Skeletal muscle satellite cell (primary cell): ENCODE measurements around the gene STEAP4.
"Not testable (repeated sequence)": the region's sequence is repeated elsewhere in the genome, so short reads cannot be mapped to it uniquely, and the experiment has no call there.

Experiments used
- H3K27me3 ChIP-seq: 2 replicates; pipeline ENCODE4 v1.7.0; 2013; ENCODE audit warnings: low read length; ENCODE audit not compliant: control insufficient read depth, insufficient read depth
- H3K36me3 ChIP-seq: 2 replicates; pipeline ENCODE4 v1.7.0; 2013; ENCODE audit warnings: mild to moderate bottlenecking, control low read depth, low read length; ENCODE audit not compliant: insufficient read depth
- H3K4me1 ChIP-seq: 2 replicates; pipeline ENCODE4 v1.7.0; 2013; ENCODE audit warnings: low read length; ENCODE audit not compliant: control insufficient read depth, insufficient read depth
- H3K4me2 ChIP-seq: 2 replicates; pipeline ENCODE4 v1.7.0; 2013; ENCODE audit warnings: mild to moderate bottlenecking, low read length
- H3K4me3 ChIP-seq: 2 replicates; pipeline ENCODE4 v1.7.0; 2013; ENCODE audit warnings: low read length
- H3K9ac ChIP-seq: 2 replicates; pipeline ENCODE4 v1.7.0; 2013; ENCODE audit warnings: mild to moderate bottlenecking, low read depth, low read length, moderate library complexity
- H3K9me3 ChIP-seq: replicated peaks from 2 replicates; pipeline ENCODE4 v1.7.0; 2013; ENCODE audit warnings: mild to moderate bottlenecking, control low read depth, low read length

Gene STEAP4

GRCh38 chr7:88267421-88267820 lies 39.3 kb downstream of the STEAP4 start:
- no peak overlapping the region for H3K9ac ChIP-seq
- no peaks in the 10 kb centered on the region for H3K4me1 ChIP-seq
- no peak overlapping the region for H3K4me3 ChIP-seq
- H3K27me3 ChIP-seq: no peaks in the 10 kb centered on the region
- no peaks in the 10 kb centered on the region for H3K9me3 ChIP-seq
- no peak overlapping the region for H3K4me2 ChIP-seq
- H3K36me3 ChIP-seq: no peaks in the 10 kb centered on the region

DNA sequence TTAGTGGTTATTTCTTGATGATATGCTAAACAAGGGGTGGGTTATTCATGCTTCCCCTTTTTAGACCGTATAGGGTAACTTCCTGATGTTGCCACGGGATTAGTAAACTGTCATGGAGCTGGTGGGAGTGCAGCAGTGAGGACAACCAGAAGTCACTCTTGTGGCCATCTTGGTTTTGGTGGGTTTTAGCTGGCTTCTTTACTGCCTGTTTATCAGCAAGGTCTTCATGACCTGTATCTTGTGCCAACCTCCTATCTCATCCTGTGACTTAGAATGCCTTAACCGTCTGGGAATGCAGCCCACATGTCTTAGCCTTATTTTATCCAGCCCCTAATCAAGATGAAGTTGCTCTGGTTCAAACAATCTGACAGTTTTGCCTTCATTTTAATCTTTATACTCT lies 41.7 kb downstream of the STEAP4 start:
- not testable (repeated sequence) for H3K9me3 ChIP-seq, H3K27me3 ChIP-seq, H3K9ac ChIP-seq, H3K36me3 ChIP-seq, H3K4me3 ChIP-seq, H3K4me2 ChIP-seq, H3K4me1 ChIP-seq

DNA sequence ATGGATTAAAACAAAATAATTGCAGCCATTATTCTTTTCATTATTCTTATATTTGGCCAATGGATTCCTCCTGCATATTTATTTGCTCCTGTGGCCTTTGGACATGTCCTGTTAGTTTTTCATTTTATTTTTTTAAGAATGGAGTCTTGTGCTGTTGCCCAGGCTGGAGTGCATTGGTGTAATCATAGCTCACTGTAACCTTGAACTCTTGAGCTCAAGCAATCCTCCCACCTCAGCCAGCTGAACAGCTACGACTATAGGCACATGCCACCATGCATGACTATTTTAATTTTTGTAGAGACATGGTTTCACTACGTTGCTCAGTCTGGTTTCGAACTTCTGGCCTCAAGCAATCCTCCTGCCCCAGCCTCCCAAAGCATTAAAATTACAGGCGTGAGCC lies 44.1 kb downstream of the STEAP4 start:
- Histone ChIP-seq H3K27me3 (no peaks in the 10 kb centered on the region), H3K4me2 (no peak overlapping the region), H3K9me3 (no peaks in the 10 kb centered on the region), H3K4me1 (no peaks in the 10 kb centered on the region), H3K9ac (no peak overlapping the region), H3K36me3 (no peaks in the 10 kb centered on the region), H3K4me3 (no peak overlapping the region)

DNA sequence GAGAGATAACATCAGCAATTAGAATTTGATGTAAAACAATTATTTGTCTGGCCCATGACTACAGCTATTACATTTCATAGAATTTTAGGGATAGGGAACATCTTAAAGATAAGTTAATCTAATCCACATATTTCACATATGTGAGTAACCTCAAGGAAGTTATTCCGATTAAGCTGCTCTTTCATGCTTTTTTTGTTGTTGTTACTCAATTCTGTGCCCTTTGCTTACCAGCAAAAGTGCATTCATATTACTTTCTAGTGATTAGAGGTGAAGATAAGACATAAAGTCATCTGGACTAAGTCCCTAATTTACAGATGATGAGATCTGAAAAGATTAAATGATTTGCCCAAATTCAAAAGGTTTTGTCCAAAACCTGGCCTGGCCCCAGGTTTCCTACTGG lies 46.0 kb downstream of the STEAP4 start:
- Histone ChIP-seq H3K36me3 (no peaks in the 10 kb centered on the region), H3K4me3 (no peak overlapping the region), H3K9me3 (no peaks in the 10 kb centered on the region), H3K4me2 (no peak overlapping the region), H3K9ac (no peak overlapping the region), H3K4me1 (no peaks in the 10 kb centered on the region), H3K27me3 (no peaks in the 10 kb centered on the region)

DNA sequence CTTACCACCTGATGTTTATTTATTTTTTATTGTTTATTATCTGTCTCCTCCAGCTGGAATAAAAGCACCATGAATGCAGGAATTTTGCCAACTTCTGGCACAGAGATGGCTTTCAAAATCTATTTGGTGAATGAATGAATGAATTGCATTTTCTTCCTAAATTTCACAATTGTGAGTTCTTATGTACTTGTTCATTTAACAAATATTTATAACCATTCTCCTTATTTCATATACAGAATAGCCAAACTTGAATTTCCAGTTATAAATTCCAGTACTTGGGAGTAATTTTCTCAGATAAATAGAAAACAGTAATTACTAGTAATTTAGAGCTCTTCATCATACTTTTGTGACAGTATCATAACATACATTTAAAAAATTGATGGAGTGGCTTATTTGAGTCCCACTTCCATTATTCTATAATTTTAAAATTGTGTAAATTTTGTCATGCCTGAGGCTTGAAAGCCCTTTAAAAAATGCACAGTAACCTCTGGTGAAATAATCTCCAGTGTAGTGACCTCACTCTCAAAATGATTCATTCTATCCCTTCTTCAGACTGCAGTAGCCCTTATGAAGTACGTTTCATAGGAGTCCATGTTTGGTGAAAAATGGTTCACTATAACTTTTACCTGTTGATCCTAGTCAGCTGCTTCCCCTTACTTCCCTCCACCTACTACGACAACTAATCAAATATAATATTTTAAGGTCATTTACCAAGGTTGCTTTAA lies 46.9 kb downstream of the STEAP4 start:
- H3K9me3 ChIP-seq: no peaks in the 10 kb centered on the region
- no peaks in the 10 kb centered on the region for H3K36me3 ChIP-seq
- no peaks in the 10 kb centered on the region for H3K27me3 ChIP-seq
- H3K4me2 ChIP-seq: no peak overlapping the region
- H3K4me1 ChIP-seq: peaks cover 4% of the 10 kb centered on the region
- no peak overlapping the region for H3K4me3 ChIP-seq
- H3K9ac ChIP-seq: no peak overlapping the region

GRCh38 chr7:88258296-88258695 lies 48.4 kb downstream of the STEAP4 start:
- not testable (repeated sequence) for H3K4me3 ChIP-seq, H3K4me1 ChIP-seq, H3K27me3 ChIP-seq, H3K36me3 ChIP-seq, H3K9me3 ChIP-seq, H3K9ac ChIP-seq, H3K4me2 ChIP-seq

DNA sequence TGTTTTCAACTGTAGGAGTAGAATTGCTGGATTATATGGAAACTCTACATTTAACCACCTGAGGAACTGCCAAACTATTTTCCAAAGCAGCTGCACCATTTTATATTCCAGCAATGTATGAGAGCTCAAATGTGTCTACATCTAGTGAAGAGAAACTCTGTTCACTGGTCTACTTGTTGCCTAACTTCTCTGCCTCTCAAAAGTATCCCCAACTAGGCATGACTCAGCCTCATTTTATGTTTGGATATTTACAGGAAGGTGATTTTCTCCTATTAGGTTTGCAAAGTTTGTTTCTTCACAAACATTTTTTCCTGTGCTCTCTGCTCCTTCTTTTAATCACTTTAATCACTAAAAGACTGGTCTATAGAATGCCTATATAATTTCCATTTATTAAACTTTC lies 49.8 kb downstream of the STEAP4 start:
- Histone ChIP-seq H3K9ac (no peak overlapping the region), H3K4me2 (no peak overlapping the region)

DNA sequence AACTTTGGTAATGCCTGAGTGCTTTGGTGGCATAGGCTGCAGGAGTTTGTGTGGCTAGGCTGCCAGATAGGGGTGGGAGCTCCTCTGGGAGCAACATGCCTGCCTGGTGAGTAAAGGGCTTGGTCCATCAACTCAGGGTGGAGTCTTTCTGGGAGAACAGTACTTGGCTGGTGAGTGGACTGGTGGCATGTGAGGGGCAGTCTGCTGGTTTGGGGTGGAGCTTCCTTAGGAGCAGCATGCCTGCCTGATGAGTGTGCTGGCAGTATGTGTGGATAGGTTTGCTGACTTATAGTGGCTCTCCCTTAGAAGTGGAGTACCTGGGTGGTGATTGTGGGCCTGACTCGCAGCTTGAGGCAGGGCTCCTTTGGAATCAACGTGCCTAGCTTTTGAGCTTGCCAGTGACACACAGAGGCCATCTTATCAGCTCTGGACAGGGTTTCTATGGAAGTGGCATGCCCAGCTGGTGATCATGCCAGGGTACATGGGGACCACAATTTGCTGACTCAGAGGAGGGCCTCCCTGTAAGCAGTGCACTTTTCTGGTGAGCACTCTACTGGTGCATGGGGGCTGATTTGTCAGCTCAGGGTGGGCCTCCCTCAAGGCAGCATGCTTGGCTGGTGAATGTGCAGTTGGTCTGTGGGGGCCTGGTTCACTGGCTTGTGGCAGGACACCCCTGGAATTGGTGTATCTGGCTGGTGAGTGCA lies 51.8 kb downstream of the STEAP4 start:
- Histone ChIP-seq H3K4me3 (no peak overlapping the region), H3K4me2 (no peak overlapping the region), H3K9me3 (peaks cover 5% of the 10 kb centered on the region), H3K4me1 (peaks cover 9% of the 10 kb centered on the region), H3K36me3 (no peaks in the 10 kb centered on the region), H3K27me3 (no peaks in the 10 kb centered on the region), H3K9ac (no peak overlapping the region)

More for the DNA sequence above, 49.8 kb downstream of the STEAP4 start:
- no peaks in the 10 kb centered on the region for H3K36me3 ChIP-seq
- H3K9me3 ChIP-seq: peaks cover 5% of the 10 kb centered on the region
- no peaks in the 10 kb centered on the region for H3K27me3 ChIP-seq
- H3K4me1 ChIP-seq: peaks cover 9% of the 10 kb centered on the region
- no peak overlapping the region for H3K4me3 ChIP-seq

DNA sequence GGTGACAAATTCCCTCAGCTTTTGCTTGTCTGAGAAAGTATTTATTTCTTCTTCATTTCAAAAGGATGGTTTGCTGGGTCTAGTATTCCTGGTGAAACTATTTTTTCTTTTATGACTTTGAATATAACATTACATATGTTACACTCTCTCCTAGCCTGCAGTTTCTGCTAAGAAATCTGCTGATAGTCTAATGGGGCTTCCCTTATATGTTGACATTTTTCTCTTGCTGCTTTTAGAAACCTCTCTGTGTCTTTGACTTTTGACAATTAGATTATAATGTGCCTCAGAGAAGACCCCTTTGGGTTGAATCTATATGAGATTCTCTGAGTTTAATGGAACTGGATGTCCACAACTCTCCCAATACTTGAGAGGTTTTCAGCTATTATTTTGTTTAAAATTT lies 53.1 kb downstream of the STEAP4 start:
- Histone ChIP-seq H3K4me2 (no peak overlapping the region), H3K27me3 (no peaks in the 10 kb centered on the region), H3K4me1 (peaks cover 9% of the 10 kb centered on the region), H3K4me3 (no peak overlapping the region), H3K9me3 (peaks cover 5% of the 10 kb centered on the region), H3K36me3 (no peaks in the 10 kb centered on the region), H3K9ac (no peak overlapping the region)

DNA sequence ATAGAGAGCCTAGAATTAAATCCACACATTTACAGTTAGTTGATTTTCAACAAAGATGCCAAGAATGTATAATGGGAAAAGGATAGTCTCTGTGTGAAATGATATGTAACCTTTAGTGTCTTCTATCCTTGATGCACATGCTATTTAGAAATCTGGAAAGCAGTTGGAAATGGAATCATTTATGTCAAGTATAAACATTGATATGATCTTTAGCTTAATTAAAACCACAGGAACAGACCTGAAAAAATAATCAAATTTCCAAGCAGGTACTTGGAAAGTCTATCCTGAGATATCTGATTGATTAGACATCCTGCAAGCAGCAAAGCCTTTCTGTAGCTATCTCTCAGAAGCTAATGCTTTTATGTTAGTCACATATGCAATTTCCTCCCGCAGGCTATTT lies 62.4 kb downstream of the STEAP4 start:
- no peaks in the 10 kb centered on the region for H3K4me1 ChIP-seq
- H3K4me3 ChIP-seq: no peak overlapping the region
- no peak overlapping the region for H3K9ac ChIP-seq
- no peaks in the 10 kb centered on the region for H3K9me3 ChIP-seq
- H3K4me2 ChIP-seq: no peak overlapping the region
- no peaks in the 10 kb centered on the region for H3K27me3 ChIP-seq
- H3K36me3 ChIP-seq: no peaks in the 10 kb centered on the region

GRCh38 chr7:88243345-88243909 lies 63.3 kb downstream of the STEAP4 start:
- no peaks in the 10 kb centered on the region for H3K27me3 ChIP-seq
- H3K4me1 ChIP-seq: no peaks in the 10 kb centered on the region
- no peak overlapping the region for H3K4me2 ChIP-seq
- H3K4me3 ChIP-seq: no peak overlapping the region
- no peaks in the 10 kb centered on the region for H3K36me3 ChIP-seq
- H3K9me3 ChIP-seq: no peaks in the 10 kb centered on the region
- no peak overlapping the region for H3K9ac ChIP-seq

DNA sequence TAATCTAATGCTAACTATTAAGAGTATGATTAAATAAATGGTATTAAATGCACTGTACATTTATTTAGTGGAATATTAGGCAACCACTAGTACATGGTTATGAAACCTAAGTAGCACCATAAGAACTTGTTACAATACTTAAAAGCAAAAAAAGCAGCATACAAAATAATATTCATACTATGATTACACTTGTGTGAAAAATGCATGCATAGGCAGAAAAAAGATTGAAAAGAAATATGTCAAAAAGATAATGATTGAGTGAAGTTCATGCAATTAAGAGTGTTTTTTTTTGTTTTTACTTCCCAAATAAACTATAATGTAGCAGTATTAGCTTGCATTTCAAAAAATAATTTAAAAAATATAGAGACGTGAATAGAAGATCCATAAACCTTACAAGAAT lies 66.8 kb downstream of the STEAP4 start:
- H3K27me3 ChIP-seq: no peaks in the 10 kb centered on the region
- no peak overlapping the region for H3K4me2 ChIP-seq
- H3K36me3 ChIP-seq: no peaks in the 10 kb centered on the region
- no peak overlapping the region for H3K4me3 ChIP-seq
- H3K9ac ChIP-seq: no peak overlapping the region
- no peaks in the 10 kb centered on the region for H3K4me1 ChIP-seq
- H3K9me3 ChIP-seq: no peaks in the 10 kb centered on the region
